GM19238 (cell line): ENCODE data around the gene CUEDC1.

Experiments
- DNase-seq: peaks from one replicate; pipeline ENCODE4 v3.0.0; 2011; ENCODE audit warnings: low spot score; ENCODE audit not compliant: insufficient read length

The CUEDC1 gene

DNA sequence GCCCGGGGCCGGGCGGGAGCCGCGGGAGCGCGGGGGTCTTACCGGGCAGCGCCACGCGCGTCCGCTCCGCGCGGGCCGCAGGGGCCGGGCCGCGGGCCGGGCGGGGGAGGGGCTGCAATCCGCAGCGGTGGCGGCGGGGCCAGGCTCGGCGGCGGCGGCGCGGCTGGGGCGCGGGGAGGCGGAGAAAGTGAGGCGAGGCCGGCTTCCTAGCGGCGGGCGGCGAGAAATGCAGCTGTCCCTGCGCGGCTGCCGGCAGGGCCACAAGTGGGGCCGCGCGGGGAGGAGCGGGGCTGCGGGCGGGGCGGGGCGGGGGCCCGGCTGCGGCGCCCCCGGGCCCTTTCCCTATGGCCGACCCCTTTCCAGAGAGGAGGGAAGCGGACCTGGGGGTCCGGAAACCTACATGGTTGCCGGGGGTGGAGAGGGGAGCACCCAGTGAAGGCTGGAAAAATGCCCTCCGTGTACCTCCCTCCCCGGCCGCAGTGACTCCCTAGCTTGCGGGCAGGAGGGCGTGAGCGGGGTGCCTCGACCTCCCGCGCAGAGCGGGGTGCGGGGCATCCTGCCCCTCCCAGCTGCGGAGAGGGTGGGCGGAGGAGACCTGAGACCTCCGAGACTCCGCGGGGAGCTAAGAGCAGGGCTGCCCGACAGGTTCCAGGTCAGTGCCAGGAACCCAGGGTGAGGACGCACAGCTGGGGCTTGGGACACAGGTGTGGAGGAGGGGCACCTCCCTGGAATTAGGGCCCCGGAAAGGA, at the start of gene CUEDC1:
CUEDC1 (minus strand) TSS at position 230 of the 749 bp plus-strand sequence. CDS start 69,848 bp downstream, outside the sequence.
- DNase-seq = peak; percentile 69

DNA sequence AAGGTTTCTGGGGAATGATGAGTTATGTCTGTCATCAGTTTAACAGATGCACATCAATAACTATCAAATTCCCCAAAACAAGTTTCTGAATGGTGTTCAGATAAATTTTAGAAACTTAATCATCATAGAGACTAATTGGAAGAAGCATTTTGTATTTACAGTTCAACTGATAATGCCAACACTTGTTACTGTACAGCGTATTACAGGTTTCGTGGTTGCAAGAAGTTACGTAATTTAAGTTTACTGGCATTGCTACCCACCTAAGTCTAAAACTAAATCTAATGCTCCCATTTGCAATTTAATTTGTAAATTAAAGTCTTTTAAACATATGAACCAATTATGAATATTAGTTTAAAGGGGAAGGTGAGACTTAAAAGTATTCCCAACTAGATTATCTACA, 48.8 kb upstream of the CUEDC1 start:
- DNase-seq = no peak

DNA sequence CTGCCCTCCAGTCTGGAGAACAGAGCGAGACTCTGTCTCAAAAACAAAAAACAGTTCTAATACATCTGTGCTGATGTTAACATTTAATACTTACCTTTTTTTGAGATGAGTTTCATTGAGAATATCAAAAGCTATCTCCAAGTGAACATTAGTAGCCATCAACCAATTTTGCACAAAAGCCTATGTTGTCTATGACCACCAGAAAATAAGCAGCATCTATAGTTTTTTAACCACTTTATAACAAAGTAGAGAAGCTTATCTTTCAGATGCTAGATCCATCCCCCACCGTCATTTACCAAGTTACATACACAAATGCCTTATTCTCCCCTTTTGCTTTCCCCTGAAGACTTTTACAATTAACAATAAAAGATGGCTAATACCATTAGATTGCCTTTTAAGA, 47.8 kb upstream of the CUEDC1 start:
- no peak for DNase-seq

DNA sequence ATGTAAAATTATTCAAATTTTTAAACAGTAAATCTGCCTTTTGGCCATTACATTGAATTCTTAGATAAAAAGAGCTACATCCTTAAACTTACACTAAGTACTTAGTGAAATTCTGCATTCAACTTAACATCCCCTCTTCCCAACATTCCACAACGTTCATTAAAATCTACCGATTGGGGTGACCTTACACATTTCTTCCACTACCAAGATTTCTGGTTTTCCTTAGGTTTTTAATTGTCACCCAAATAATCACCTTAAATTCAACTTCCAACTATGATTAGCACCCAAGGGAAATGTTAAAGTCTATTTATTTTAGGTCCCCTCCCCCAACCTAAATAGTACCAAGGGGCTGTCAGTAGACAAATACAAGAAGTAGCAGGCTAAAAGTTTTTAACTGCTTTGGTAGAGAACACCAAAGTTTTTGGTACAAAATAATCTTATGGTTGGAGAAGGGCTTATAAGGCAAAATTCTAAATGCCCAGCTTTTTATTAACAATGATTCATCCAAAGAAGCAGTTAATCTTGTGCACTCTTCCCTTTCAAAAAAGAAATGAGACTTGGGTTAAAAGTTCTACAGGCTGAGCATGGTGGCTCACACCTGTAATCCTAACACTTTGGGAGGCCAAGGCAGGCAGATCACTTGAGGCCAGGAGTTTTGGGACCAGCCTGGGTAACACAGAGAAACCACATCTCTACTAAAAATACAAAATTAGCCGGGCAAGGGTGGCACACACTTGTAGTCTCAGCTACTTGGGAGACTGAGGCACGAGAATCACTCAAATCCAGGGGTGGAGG, 47.1 kb upstream of the CUEDC1 start:
- DNase-seq = no peak

DNA sequence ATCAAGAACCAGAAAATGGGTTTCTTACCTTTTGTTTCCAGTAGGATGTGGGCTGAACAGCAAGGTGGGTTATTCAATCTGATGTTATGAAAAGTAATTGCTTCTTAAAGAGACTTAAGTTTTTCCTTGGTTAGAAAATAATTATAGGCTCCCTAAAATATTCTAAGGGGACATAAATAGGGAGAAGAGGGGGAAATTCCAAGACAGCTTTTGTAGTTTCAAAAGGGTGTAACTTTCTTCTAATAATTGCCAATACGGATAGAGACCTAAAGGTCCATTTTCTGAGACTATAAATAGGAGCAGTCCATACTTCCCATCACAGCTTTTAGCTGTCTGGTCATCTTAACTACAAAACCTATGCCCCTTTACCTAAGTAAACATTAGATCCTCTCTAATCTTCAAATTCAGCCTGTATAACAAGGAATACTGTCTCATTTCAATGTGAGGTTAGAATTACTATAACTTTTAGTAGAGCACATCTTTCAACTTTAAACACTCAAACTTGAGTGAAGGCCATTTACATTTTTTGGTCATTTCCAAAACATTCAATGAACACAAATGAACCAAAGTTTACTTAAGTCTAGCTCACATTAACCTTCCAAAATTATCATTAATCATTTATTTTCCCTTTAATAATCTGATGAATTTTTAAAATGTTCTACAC, 46.4 kb upstream of the CUEDC1 start:
- no peak for DNase-seq

DNA sequence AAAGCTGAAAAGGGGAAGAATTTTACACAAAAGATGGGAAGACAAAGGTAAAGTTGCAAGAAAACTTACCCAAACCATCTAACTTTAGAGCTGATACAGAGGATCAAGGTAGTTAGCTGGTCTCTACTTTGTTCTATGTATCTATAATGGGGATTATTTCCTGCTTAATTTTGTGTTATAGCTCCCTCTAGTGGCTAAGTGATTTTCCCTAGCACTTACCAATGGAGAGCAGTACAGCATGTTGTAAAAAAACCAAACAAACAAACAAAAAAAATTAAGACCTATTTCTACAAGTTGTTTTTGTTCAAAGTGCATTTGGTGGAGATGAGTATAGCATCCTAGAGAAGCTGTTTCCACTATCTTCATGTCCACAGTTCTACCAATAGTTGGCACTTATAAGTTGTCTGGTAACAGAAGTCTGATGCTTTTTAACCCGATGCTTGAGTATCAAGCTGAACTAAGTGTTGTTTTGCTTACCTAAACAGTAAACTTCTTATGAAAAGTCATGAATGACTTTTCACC, 44.3 kb upstream of the CUEDC1 start:
- no peak for DNase-seq

DNA sequence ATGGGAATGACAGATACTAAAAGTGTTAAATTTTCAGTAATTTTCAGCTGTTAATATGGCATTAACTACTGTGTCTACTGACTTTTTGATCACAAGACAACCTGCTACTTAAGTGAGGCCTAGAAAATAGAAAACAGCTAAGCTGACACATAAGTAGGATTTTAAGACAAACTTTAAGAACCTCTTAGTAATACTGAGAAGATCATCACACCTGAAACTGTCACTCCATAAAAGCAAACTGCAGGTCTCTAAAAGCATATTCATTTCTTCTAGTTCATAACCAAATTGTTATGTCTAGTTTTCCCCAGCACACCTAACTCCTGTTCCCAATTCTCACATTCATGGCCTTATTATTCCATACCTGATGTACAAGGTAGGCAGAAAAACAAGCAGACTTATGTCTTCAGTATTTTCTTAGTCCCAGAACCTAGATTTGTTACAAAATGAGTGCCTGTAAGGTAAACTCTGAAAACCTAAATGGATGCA, 43.8 kb upstream of the CUEDC1 start:
- DNase-seq = no peak

DNA sequence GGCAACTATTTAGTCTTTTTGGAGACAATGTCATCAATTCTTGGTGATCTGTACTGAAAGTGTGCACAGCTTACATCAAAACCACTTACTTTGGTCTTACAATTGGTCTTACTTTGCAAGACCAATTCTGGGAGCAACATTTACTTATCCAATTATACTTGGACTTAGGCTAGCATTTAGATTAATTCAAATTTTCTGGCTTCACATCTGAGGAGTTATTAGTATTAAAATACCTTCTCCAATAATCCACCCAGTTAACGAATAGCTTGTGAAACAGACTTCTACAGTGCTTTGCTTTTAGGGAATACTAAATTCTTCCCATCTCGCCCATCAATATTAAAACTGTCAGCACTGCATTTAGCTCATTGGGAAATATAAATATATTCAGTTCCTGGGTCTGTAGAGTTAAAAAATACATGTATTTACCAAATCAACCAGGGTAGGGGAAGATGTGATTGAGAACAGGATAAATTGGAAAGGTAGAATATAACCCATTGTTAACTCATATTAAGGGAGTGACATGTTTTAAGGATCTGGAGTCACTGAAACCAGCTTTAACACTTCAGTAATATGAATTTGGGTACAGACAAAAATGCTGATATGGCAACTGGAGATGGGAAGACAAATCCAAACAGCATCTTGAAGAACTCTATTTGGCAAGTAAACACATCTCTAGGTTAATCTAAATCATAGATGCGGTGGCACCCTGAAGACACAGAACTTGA, 42.0 kb upstream of the CUEDC1 start:
- DNase-seq = no peak

GRCh38 chr17:57995076-57995956, 40.1 kb upstream of the CUEDC1 start:
- DNase-seq = peak; percentile 38

- no peak for DNase-seq
Measured at GRCh38 chr17:57994436-57994835, 39.2 kb upstream of the CUEDC1 start.

DNA sequence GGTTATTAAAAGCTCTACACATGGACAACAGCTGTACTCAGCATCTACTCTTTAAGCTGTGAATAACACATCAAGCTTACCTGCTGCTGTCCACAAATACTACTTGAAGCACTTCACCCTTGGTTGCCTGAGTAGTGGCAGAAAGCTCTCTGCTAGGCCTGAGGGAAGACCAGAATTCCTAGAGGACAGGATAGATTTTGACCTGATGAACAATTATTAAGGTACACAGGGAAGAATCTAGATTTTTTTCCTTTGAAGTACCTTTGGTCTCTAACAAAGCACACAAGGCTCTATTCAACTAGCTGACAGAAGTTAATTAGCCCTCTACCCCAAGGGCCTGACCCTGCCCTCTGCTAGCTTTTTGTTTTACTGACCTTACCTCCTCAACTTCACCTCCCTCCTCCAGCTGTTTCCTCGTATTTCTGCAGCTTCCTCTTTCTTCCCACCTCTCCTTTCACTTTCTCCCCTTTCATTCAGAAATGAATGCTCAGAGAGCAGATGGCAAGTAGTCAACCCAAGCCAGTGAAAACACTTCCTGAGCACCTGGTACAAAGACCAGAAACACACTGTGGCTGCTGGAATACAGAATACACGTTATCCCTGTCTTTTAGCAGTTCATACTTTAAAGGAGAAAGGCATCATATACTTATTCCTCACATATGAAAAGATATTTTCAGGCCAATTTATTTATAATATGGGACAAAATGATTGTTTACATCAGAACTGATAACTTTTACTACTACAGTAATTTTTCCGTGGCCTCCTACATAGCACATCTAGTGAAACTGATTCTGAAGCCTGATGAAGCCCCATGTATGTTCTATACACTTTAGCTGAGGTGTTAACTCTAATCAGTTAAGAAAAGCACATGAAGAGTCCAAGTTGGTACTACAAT, 38.5 kb upstream of the CUEDC1 start:
- DNase-seq = no peak

- no peak for DNase-seq
Measured at GRCh38 chr17:57991537-57991936, 36.3 kb upstream of the CUEDC1 start.

GRCh38 chr17:57990037-57990436, 34.8 kb upstream of the CUEDC1 start:
- DNase-seq = no peak

DNA sequence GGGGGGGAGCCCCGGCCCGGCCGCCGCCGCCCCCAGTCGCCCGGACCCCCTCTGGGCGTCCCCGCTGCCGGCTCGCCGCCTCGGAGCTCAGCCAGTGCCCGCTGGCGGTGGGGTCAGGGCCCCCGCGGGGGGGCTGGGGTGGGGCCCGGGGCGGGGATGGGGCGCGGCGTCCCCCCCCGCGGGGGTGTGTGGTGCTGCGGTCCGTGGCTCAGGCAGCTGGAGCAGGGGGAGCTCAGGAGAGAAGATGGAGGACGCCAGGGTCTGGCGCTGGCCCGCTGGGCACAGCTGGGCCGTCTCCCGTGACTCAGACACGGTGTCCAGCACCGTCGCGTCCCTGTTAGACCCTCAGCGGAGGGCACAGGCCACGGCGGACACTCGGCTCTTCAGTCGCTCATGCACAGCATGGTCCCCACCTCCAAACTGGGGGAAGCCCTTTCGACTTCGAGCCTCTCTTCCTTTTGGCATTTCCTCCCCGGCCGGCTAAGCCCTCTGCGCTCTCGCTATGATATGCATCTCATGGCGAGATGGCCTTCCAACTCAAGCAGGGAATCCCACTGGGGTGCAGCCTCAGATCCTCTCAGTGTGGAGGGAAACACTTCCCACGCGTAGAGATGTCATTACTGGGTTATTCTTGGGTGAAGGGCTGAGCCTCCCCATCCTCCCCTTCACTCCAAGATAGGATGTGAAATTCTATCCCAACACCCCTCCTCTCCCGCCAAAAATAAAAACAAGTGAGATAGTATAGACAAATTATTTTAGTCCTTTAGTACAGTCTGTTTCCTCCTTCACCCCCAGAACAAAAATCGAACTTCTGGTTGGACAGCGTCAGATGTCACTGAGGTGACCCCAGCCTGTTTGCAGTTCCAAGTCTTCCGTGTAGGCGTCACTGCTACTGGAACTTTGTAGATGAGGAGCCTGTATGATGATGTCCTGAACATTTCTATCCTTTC, 33.4 kb upstream of the CUEDC1 start:
- peak; percentile 86 for DNase-seq

DNA sequence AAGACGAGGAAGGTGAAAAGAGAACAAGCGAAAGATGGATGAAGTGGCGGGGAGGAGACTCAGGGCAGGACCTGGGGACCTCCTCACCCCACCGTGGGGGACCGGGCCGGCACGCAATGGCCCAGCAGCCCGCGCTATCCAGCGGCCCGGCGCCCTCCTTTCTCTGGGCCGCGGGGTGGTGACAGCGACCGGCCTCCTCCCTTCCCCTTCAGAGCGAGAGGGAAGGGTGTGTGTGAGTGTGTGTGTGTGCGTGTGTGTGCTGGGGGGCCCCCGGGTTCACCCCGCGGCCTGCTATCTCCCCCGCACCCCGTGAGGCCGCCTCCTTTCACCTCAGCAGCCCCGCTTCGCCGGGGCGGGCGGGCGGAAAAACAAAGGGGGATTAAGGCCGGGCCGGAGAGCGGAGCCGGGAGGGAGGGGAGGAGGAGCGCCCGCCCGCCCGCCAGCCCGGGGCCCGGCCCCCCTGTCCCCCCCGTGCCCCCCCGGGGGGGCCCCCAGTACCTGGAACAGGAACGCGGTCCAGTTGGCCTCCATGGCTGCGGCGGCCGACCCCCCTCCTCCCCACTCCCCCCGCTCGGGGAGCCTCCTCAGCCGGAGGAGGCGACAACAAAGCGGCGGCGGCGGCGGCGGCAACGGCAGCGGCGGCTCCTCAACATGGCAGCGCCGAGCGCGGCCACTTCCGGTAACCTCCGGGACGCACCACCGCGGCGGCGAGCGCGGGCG, 32.5 kb upstream of the CUEDC1 start, which contains the start of gene VEZF1:
VEZF1 (minus strand) TSS at position 674 of the 720 bp plus-strand sequence; CDS start at position 531, 143 bp downstream.
- peak; percentile 79 for DNase-seq

GRCh38 chr17:57986841-57987580, 31.8 kb upstream of the CUEDC1 start:
- DNase-seq = no peak

DNA sequence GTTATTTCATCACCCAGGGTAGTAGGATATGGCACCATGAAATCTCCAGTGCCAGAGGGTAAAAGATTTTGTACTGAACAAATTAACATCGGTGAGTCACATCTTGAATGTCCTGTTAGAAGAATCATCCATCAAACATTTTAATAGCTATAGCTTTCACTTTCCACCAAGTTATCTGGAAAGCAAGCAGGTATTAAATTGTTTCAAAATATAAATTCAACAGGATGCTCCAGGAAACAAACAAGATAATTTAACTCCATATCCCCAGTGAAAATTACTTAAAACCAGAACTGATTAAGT, 30.4 kb upstream of the CUEDC1 start:
- DNase-seq = no peak
